Tibial nerve (tissue), 3 donors: ENCODE results near the gene PPP6R1.

ENCODE experiments used
- CTCF ChIP-seq, 5 experiments: fragments of 200-600 bp in 3 of 5; fragments of 450-650 bp in 2 of 5; sonication (generic) in 3 of 5; IDR thresholded peaks; one replicate each; pipeline ENCODE4 v1.5.1; 2016 to 2019; ENCODE audit warnings: antibody characterized with exemption in 5 of 5, mild to moderate bottlenecking in 3 of 5, moderate library complexity in 2 of 5
- POLR2A ChIP-seq, 2 donors: fragments of 450-650 bp; IDR thresholded peaks; one replicate each; pipeline ENCODE4 v1.6.1; 2017; ENCODE audit warnings: antibody characterized with exemption in 2 of 2, mild to moderate bottlenecking in 2 of 2, moderate library complexity in 2 of 2

- no peak for TF ChIP-seq POLR2A (IDR thresholded peaks at IDR 0.05)
- TF ChIP-seq CTCF (IDR thresholded peaks at IDR 0.05): no peak
Measured at GRCh38 chr19:55284405-55285058, 25.7 kb upstream of the PPP6R1 start.
